Naive thymus-derived CD4-positive, alpha-beta T cell (primary cell): ENCODE results near the gene C9. TPM values are rescaled to one million over a fixed set of nuclear protein-coding genes. Genes with fewer than 3 reads are reported as not detected.
"Not testable (repeated sequence)": the region's sequence is repeated elsewhere in the genome, so short reads cannot be mapped to it uniquely, and the experiment has no call there.

Experiments used
- ATAC-seq: fragments of 150-1000 bp; cut with Tn5 transposase; 2 replicates; pipeline ENCODE4 v1.10.0; 2021; ENCODE audit warnings: mild to moderate bottlenecking, moderate library complexity
- CTCF ChIA-PET: fragments of 350-600 bp; sonication (Branson Sonifier 250); formaldehyde crosslinking; loops from one replicate; lab custom pipeline; 2021; ENCODE audit warnings: antibody characterized with exemption; lab: Charles Lee
- POLR2A ChIA-PET: fragments of 350-600 bp; sonication (Branson Sonifier 250); formaldehyde crosslinking; loops from one replicate; lab custom pipeline; 2021; ENCODE audit warnings: antibody characterized with exemption, inconsistent platforms; lab: Charles Lee
- DNase-seq, 9 donors: peaks; one replicate each; pipeline versions ENCODE4 v3.0.0 to v3.0.0-alpha.2; 2020 to 2022; ENCODE audit warnings: mixed read lengths in 1 of 9
- H3K27ac ChIP-seq: one replicate; pipeline ENCODE4 v1.7.0; 2013; ENCODE audit warnings: mild to moderate bottlenecking, low read depth, low read length, moderate library complexity
- H3K27me3 ChIP-seq, 2 donors: one replicate each; pipeline ENCODE4 v1.7.0; 2013; ENCODE audit warnings: low read length in 2 of 2, mild to moderate bottlenecking in 2 of 2, moderate library complexity in 2 of 2; ENCODE audit not compliant: control insufficient read depth in 2 of 2, insufficient read depth in 2 of 2
- H3K36me3 ChIP-seq, 3 experiments: 1 replicate in 2 of 3; 2 replicates in 1 of 3; pipeline ENCODE4 v1.7.0; 2013; ENCODE audit warnings: low read length in 3 of 3, mild to moderate bottlenecking in 3 of 3, moderate library complexity in 1 of 3; ENCODE audit not compliant: insufficient read depth in 3 of 3, control insufficient read depth in 2 of 3
- H3K4me1 ChIP-seq, 2 donors: one replicate each; pipeline ENCODE4 v1.7.0; 2013; ENCODE audit warnings: low read length in 2 of 2, mild to moderate bottlenecking in 2 of 2, moderate library complexity in 1 of 2; ENCODE audit not compliant: control insufficient read depth in 2 of 2, insufficient read depth in 2 of 2
- H3K4me3 ChIP-seq: 2 replicates; pipeline ENCODE4 v1.7.0; 2013; ENCODE audit warnings: mild to moderate bottlenecking, low read length
- H3K9me3 ChIP-seq, 3 experiments: 1 replicate in 2 of 3; 2 replicates in 1 of 3; pipeline ENCODE4 v1.7.0; 2013; ENCODE audit warnings: low read length in 3 of 3; ENCODE audit not compliant: control insufficient read depth in 2 of 3
- H3K27ac Mint-ChIP-seq, 9 donors: one replicate each; pipeline ENCODE4 v1.8.0; 2020 to 2022; ENCODE audit warnings: mixed read lengths in 9 of 9, mild to moderate bottlenecking in 8 of 9, moderate library complexity in 5 of 9, inconsistent platforms in 2 of 9
- H3K27me3 Mint-ChIP-seq, 5 donors: one replicate each; pipeline ENCODE4 v1.8.0; 2021 to 2022; ENCODE audit warnings: mixed read lengths in 5 of 5, mild to moderate bottlenecking in 1 of 5
- H3K36me3 Mint-ChIP-seq, 5 donors: one replicate each; pipeline ENCODE4 v1.8.0; 2020 to 2022; ENCODE audit warnings: mixed read lengths in 5 of 5, mild to moderate bottlenecking in 3 of 5, inconsistent platforms in 1 of 5
- H3K4me1 Mint-ChIP-seq, 7 donors: one replicate each; pipeline ENCODE4 v1.8.0; 2020 to 2022; ENCODE audit warnings: mixed read lengths in 7 of 7, mild to moderate bottlenecking in 3 of 7, inconsistent platforms in 1 of 7
- H3K4me3 Mint-ChIP-seq, 10 donors: one replicate each; pipeline ENCODE4 v1.8.0; 2020 to 2022; ENCODE audit warnings: mild to moderate bottlenecking in 10 of 10, mixed read lengths in 10 of 10, moderate library complexity in 6 of 10, inconsistent platforms in 2 of 10
- H3K9me3 Mint-ChIP-seq, 11 donors: one replicate each; pipeline ENCODE4 v1.8.0; 2020 to 2022; ENCODE audit warnings: mixed read lengths in 11 of 11, mild to moderate bottlenecking in 4 of 11, inconsistent platforms in 1 of 11, moderate library complexity in 1 of 11
- intact Hi-C, 2 donors: fragments of 100-400 bp; cut with micrococcal nuclease; formaldehyde crosslinking; loops; one replicate each; pipeline ENCODE4 v1.15.1; 2023
- polyA plus RNA-seq, 2 donors: library from polyadenylated mRNA; unstranded; fragments of 300-500 nt; fragmentation: Illumina TruSeq; gene quantifications; one replicate each; pipeline ENCODE4 v1.2.3, GENCODE V29; 2021
- total RNA-seq, 6 experiments: library from RNA in 5 of 6; stranded (reverse) in 5 of 6; gene quantifications; 1 replicate in 5 of 6; 2 replicates in 1 of 6; pipeline ENCODE4 v1.2.3 and lab custom pipeline; 2021 to 2026

C9 gene
- total and polyA plus RNA-seq, 7 experiments from 2014 or later: not detected

DNA sequence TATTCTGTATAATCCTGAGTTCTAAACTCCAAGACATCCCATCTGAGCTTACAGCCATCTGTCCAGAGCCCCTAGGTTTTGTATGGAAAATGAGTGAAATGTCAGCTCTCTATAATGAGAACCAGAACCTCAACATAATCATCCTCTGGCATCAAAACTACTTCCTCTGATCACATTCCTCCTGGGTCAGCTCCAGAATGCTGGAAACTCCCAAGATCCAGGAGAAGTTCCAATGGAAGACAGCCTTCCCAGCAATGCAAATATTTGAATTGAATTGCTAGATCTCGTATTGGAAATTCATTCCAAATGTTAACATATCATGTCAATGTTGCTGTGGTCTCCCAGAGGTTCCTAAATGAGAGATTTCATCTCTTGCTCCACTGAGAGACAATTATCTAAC, 23.8 kb downstream of the C9 start:
- no peak overlapping the region for H3K27ac Mint-ChIP-seq
- H3K4me1 Mint-ChIP-seq: no peaks in the 10 kb centered on the region
- no peak overlapping the region for H3K4me3 Mint-ChIP-seq
- no peaks in the 10 kb centered on the region for H3K36me3 ChIP-seq
- H3K27ac ChIP-seq: no peak overlapping the region
- ChIA-PET POLR2A (no interaction called here), CTCF (no interaction called here)
- H3K27me3 Mint-ChIP-seq: peaks cover 9 to 29% (median 20%) of the 10 kb centered on the region in 5 donors
- intact Hi-C loops: no loop called here
- H3K4me1 ChIP-seq: no peaks in the 10 kb centered on the region
- no peak overlapping the region for H3K4me3 ChIP-seq
- H3K27me3 ChIP-seq: no peaks in the 10 kb centered on the region
- H3K9me3 Mint-ChIP-seq: peaks cover 0 to 20% (median 7%) of the 10 kb centered on the region in 11 donors
- ATAC-seq (no peak), DNase-seq (no peak)
- no peaks in the 10 kb centered on the region for H3K9me3 ChIP-seq
- peaks cover 0 to under 1% (median 0%) of the 10 kb centered on the region in 5 donors for H3K36me3 Mint-ChIP-seq

DNA sequence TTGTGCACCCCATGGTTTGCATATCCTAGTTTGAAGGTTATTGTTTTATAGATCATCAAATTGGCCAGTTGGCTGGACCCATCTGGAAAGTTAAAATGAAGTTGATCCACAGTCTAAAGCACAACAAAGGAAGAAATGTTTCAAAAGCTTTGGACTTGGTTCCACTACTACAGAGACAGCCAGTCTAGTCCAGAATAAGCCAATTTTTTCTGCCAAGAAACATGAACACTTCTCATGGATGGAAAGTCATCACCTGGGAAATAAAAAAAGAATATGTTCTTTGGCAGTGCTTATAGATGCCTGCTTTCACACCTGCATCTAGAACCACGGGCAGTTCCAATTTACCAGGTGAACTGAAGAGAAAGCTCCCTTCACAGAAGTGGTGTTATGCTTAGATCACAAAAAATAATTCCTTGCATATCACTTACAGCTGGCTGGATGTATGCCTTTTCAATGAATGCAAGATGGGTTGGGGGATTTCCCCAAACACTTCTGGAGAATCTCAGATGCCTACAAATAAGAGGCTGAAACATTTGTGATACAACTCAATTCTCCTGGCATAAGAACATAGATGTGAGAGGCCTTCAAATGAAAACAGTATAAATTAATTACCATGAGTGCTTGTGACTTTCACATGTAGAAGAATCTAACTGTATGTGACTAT, 26.9 kb downstream of the C9 start:
- ATAC-seq: no peak
- no peaks in the 10 kb centered on the region for H3K27me3 ChIP-seq
- intact Hi-C loops: no loop called here
- H3K9me3 ChIP-seq: no peaks in the 10 kb centered on the region
- no peaks in the 10 kb centered on the region for H3K36me3 ChIP-seq
- no peak overlapping the region for H3K27ac ChIP-seq
- no peaks in the 10 kb centered on the region for H3K4me1 ChIP-seq
- ChIA-PET POLR2A (no interaction called here), CTCF (no interaction called here)
- peaks cover 0 to 7% (median 0%) of the 10 kb centered on the region in 11 donors for H3K9me3 Mint-ChIP-seq
- no peak overlapping the region for H3K27ac Mint-ChIP-seq
- H3K4me3 ChIP-seq: no peak overlapping the region
- DNase-seq: no peak
- H3K4me3 Mint-ChIP-seq: no peak overlapping the region
- H3K36me3 Mint-ChIP-seq: peaks cover 0 to 9% (median 0%) of the 10 kb centered on the region in 5 donors
- no peaks in the 10 kb centered on the region for H3K4me1 Mint-ChIP-seq
- H3K27me3 Mint-ChIP-seq: peaks cover 0 to 11% (median 10%) of the 10 kb centered on the region in 5 donors

DNA sequence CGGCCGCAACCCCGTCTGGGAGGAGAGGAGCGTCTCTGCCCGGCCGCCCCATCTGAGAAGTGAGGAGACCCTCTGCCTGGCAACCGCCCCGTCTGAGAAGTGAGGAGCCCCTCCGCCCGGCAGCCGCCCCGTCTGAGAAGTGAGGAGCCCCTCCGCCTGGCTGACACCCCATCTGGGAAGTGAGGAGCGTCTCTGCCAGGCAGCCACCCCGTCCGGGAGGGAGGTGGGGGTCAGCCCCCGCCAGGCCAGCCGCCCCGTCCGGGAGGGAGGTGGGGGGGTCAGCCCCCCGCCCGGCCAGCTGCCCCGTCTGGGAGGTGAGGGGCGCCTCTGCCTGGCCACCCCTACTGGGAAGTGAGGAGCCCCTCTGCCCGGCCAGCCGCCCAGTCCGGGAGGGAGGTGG, 30.0 kb downstream of the C9 start:
- H3K36me3 ChIP-seq, ATAC-seq, POLR2A ChIA-PET, H3K9me3 ChIP-seq, H3K4me1 Mint-ChIP-seq, CTCF ChIA-PET, H3K36me3 Mint-ChIP-seq, H3K9me3 Mint-ChIP-seq, H3K27ac Mint-ChIP-seq, H3K4me1 ChIP-seq, intact Hi-C loops, H3K27ac ChIP-seq, H3K27me3 ChIP-seq, H3K27me3 Mint-ChIP-seq, H3K4me3 Mint-ChIP-seq, H3K4me3 ChIP-seq, DNase-seq: not testable (repeated sequence)

DNA sequence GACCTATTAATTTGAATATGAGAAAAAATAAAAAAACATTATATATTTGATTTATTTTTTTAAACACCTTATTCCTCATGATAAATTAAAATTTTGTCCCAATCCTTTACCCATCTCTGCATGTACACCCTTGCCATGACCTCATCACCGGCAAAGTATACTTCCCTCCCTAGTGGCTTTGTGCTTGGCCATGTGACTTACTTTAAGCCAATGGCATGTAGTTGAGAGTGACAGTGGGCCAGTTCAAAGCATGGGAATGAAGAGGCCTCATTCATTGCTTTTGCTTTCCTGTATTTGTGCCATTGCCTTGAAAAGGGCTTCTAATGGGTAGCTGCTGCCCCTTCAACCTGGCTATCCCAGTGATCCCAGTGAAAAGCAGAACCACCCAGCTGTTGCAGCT, 31.2 kb downstream of the C9 start:
- Mint-ChIP-seq H3K4me1 (no peaks in the 10 kb centered on the region), H3K27me3 (no peaks in the 10 kb centered on the region), H3K4me3 (no peak overlapping the region), H3K27ac (no peak overlapping the region), H3K9me3 (peaks cover 0 to 6% (median 0%) of the 10 kb centered on the region in 11 donors), H3K36me3 (peaks cover 0 to 9% (median 0%) of the 10 kb centered on the region in 5 donors)
- Histone ChIP-seq H3K27ac (no peak overlapping the region), H3K27me3 (no peaks in the 10 kb centered on the region), H3K4me3 (no peak overlapping the region), H3K4me1 (no peaks in the 10 kb centered on the region), H3K9me3 (no peaks in the 10 kb centered on the region), H3K36me3 (no peaks in the 10 kb centered on the region)
- intact Hi-C loops: no loop called here
- ATAC-seq: no peak
- ChIA-PET CTCF (no interaction called here), POLR2A (no interaction called here)
- no peak for DNase-seq

DNA sequence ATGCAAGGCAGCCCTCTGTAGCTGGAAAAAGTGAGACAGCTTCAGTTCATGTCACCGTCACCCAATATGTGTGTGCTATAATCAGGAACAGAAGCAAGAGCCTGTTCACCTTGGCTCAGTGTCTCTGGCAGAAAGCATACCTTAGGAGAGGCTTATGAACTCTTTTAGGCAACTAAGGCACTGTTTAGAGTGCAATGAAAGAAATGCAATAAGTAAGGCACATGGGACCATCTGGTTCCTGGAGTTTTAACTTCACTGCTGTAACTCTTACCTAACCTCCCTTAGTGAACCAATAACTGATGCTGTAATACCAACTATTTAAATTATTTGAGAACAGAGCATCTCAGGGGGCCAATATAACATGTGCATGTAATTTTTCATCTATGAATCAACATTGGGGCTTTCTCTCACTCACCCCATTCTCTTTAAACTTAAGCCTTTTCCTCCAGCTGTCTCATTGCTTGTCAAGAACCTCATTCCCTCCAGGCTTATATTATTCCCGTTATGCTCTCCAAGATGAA, 32.4 kb downstream of the C9 start:
- H3K4me1 Mint-ChIP-seq: no peaks in the 10 kb centered on the region
- peaks cover 0 to 6% (median 0%) of the 10 kb centered on the region in 11 donors for H3K9me3 Mint-ChIP-seq
- H3K9me3 ChIP-seq: no peaks in the 10 kb centered on the region
- no peaks in the 10 kb centered on the region for H3K27me3 Mint-ChIP-seq
- H3K4me3 ChIP-seq: no peak overlapping the region
- DNase-seq (no peak), ATAC-seq (no peak)
- no peaks in the 10 kb centered on the region for H3K4me1 ChIP-seq
- H3K36me3 Mint-ChIP-seq: peaks cover 0 to 9% (median 0%) of the 10 kb centered on the region in 5 donors
- no peak overlapping the region for H3K27ac Mint-ChIP-seq
- intact Hi-C loops: no loop called here
- POLR2A ChIA-PET: no interaction called here
- no peaks in the 10 kb centered on the region for H3K36me3 ChIP-seq
- H3K27ac ChIP-seq: no peak overlapping the region
- no peak overlapping the region for H3K4me3 Mint-ChIP-seq
- CTCF ChIA-PET: no interaction called here
- H3K27me3 ChIP-seq: no peaks in the 10 kb centered on the region

DNA sequence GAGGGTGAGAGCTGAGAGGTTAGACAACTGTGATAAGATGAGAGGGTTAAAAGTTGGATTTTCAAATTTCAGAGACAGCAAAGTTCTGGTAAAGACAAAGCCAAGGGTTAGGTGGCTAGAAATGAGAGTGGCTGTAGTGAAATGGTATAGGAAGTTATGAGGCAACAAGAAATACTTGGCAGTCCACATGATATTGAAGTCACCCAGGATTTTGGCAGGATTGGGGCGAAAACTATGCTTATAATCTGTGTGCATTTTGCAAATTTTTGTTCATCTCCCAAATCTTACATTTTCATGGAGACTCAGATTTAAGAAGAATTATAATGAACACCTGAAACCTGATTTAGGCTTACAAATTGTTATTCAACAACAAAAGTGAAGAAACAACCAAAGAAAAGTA, 35.6 kb downstream of the C9 start:
- ATAC-seq: no peak
- CTCF ChIA-PET: interaction anchor here (0.6 kb wide), 1 partner anchor 107 kb away, joined by 3 read pairs; no protein-coding TSS in a partner anchor
- Histone ChIP-seq H3K36me3 (no peaks in the 10 kb centered on the region), H3K4me3 (no peak overlapping the region), H3K27me3 (no peaks in the 10 kb centered on the region), H3K9me3 (no peaks in the 10 kb centered on the region), H3K27ac (no peak overlapping the region), H3K4me1 (no peaks in the 10 kb centered on the region)
- intact Hi-C loops: no loop called here
- Mint-ChIP-seq H3K4me3 (no peak overlapping the region), H3K36me3 (no peaks in the 10 kb centered on the region), H3K4me1 (no peaks in the 10 kb centered on the region), H3K9me3 (peaks cover 0 to 1% (median 0%) of the 10 kb centered on the region in 11 donors), H3K27me3 (peaks cover 0 to 7% (median 0%) of the 10 kb centered on the region in 5 donors), H3K27ac (no peak overlapping the region)
- no peak for DNase-seq
- POLR2A ChIA-PET: no interaction called here

DNA sequence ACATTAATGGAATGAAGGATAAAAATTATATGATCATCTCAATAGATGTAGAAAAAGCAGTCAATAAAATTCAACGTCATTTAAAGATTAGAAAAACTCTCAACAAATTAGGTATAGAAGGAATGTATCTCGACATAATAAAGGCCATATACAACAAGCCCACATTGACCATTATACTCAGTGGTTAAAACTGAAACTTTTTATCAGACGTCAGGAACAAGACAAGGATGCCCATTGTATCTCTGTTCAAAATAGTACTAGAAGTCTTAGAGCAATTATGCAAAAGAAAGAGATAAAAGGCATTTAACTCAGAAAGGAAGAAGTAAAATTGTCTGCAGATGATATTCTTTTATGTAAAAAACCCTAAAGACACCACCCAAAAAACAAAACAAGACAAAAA, 40.8 kb downstream of the C9 start:
- ChIA-PET POLR2A (no interaction called here), CTCF (no interaction called here)
- Histone ChIP-seq H3K4me3 (no peak overlapping the region), H3K9me3 (no peaks in the 10 kb centered on the region), H3K36me3 (no peaks in the 10 kb centered on the region), H3K4me1 (no peaks in the 10 kb centered on the region), H3K27ac (no peak overlapping the region), H3K27me3 (no peaks in the 10 kb centered on the region)
- ATAC-seq: no peak
- Mint-ChIP-seq H3K4me3 (no peak overlapping the region), H3K4me1 (no peaks in the 10 kb centered on the region), H3K27ac (no peak overlapping the region), H3K9me3 (peaks cover 0 to 10% (median 3%) of the 10 kb centered on the region in 11 donors), H3K27me3 (peaks cover 6 to 14% (median 12%) of the 10 kb centered on the region in 5 donors), H3K36me3 (peaks cover 0 to 9% (median 5%) of the 10 kb centered on the region in 5 donors)
- no peak for DNase-seq
- intact Hi-C loops: no loop called here
